A549 (cell line): Measurements from ENCODE around the gene TLCD3B. TPM values are rescaled to one million over a fixed set of nuclear protein-coding genes. Genes with fewer than 3 reads are reported as not detected.

Experiments
- ATAC-seq, 2 experiments: fragments of 200-7000 bp in 1 of 2; fragments of >200 bp in 1 of 2; cut with Nextera tagmentation in 1 of 2; cut with Tn5 transposase in 1 of 2; 3 replicates each; pipeline versions ENCODE4 v1.8.0 to v1.9.1; 2018 to 2020; ENCODE audit warnings: mild to moderate bottlenecking in 1 of 2, moderate library complexity in 1 of 2
- CTCF ChIA-PET: fragments of 300-600 bp; sonication (Branson Sonifier 250); formaldehyde crosslinking; extraction: SDS; loops from one replicate; lab custom pipeline; 2021; ENCODE audit warnings: antibody characterized with exemption, inconsistent platforms; lab: Yijun Ruan, JAX
- POLR2A ChIA-PET: fragments of 350-600 bp; formaldehyde crosslinking; extraction: SDS; loops from one replicate; lab custom pipeline; 2021; ENCODE audit warnings: antibody characterized with exemption, inconsistent platforms; lab: Yijun Ruan, JAX
- DNase-seq, 2 experiments: peaks; one replicate each; pipeline versions ENCODE4 v3.0.0 to v3.0.0-alpha.2; 2011 to 2016; ENCODE audit warnings: low read depth in 1 of 2, low spot score in 1 of 2
- FAIRE-seq: peaks from 2 replicates; lab custom pipeline; 2011; peaks lifted over from hg19 to GRCh38; lab: Jason Lieb, UNC
- H3K27ac ChIP-seq, 2 experiments: fragments of >200 bp; sonication (Bioruptor Twin); formaldehyde crosslinking; 3 replicates each; pipeline ENCODE4 v1.5.1; 2016 to 2017
- H3K4me1 ChIP-seq: fragments of >200 bp; sonication (Bioruptor Twin); formaldehyde crosslinking; 3 replicates; pipeline ENCODE4 v1.6.1; 2016
- H3K4me2 ChIP-seq: fragments of >200 bp; sonication (Bioruptor Twin); formaldehyde crosslinking; 3 replicates; pipeline ENCODE4 v1.6.1; 2016
- H3K4me3 ChIP-seq: fragments of >200 bp; sonication (Bioruptor Twin); formaldehyde crosslinking; 3 replicates; pipeline ENCODE4 v1.5.1; 2016
- H3K9me3 ChIP-seq: fragments of >200 bp; sonication (Bioruptor Twin); formaldehyde crosslinking; 3 replicates; pipeline ENCODE4 v1.6.1; 2016
- CBX8 ChIP-seq: fragments of 200-600 bp; sonication (generic); IDR thresholded peaks from 2 replicates; pipeline ENCODE4 v1.6.1; 2016
- EHF ChIP-seq: fragments of 250-450 bp; sonication (Bioruptor Pico); IDR thresholded peaks from 2 replicates; pipeline ENCODE4 v1.5.0; 2020; ENCODE audit warnings: mild to moderate bottlenecking
- EHMT2 ChIP-seq: fragments of 200-600 bp; sonication (generic); IDR thresholded peaks from 2 replicates; pipeline ENCODE4 v1.6.1; 2016; ENCODE audit warnings: antibody characterized with exemption, low read depth, mild to moderate bottlenecking, moderate library complexity
- ELK1 ChIP-seq: fragments of 150-350 bp; IDR thresholded peaks from 2 replicates; pipeline ENCODE4 v1.6.1; 2014; ENCODE audit warnings: low read depth, mild to moderate bottlenecking, low read length
- EP300 ChIP-seq, 2 experiments: fragments of >200 bp; sonication (Bioruptor Twin); formaldehyde crosslinking; IDR thresholded peaks; 2 replicates in 1 of 2; 3 replicates in 1 of 2; pipeline ENCODE4 v1.6.1; 2016 to 2017
- ESRRA ChIP-seq: fragments of 150-350 bp; IDR thresholded peaks from 2 replicates; pipeline ENCODE4 v1.6.1; 2014; ENCODE audit warnings: mild to moderate bottlenecking, low read length, borderline replicate concordance
- FOSB ChIP-seq: fragments of 250-450 bp; sonication (Bioruptor Pico); IDR thresholded peaks from 2 replicates; pipeline ENCODE4 v1.5.0; 2020; ENCODE audit warnings: mild to moderate bottlenecking, moderate library complexity
- GATA3 ChIP-seq: IDR thresholded peaks from 2 replicates; pipeline ENCODE4 v1.6.1; 2012; ENCODE audit warnings: borderline replicate concordance
- HDAC2 ChIP-seq: fragments of 200-600 bp; sonication (generic); IDR thresholded peaks from 2 replicates; pipeline ENCODE4 v1.6.1; 2016
- HEYL ChIP-seq: fragments of 250-450 bp; sonication (Bioruptor Pico); IDR thresholded peaks from 2 replicates; pipeline ENCODE4 v1.8.0; 2021; ENCODE audit warnings: mild to moderate bottlenecking, moderate library complexity
- HOXA7 ChIP-seq: fragments of 250-450 bp; sonication (Bioruptor Pico); IDR thresholded peaks from 2 replicates; pipeline ENCODE4 v1.5.0; 2020; ENCODE audit warnings: mild to moderate bottlenecking, moderate library complexity
- HOXB5 ChIP-seq: fragments of 250-450 bp; sonication (Bioruptor Pico); IDR thresholded peaks from 2 replicates; pipeline ENCODE4 v1.5.0; 2020; ENCODE audit warnings: mild to moderate bottlenecking, moderate library complexity
- JUNB ChIP-seq: fragments of >200 bp; sonication (Bioruptor Twin); formaldehyde crosslinking; IDR thresholded peaks from 2 replicates; pipeline ENCODE4 v1.6.1; 2016
- KDM1A ChIP-seq: fragments of 200-600 bp; sonication (generic); IDR thresholded peaks from 2 replicates; pipeline ENCODE4 v1.6.1; 2016; ENCODE audit warnings: low read depth, mild to moderate bottlenecking
- MYC ChIP-seq: IDR thresholded peaks from 2 replicates; pipeline ENCODE4 v1.6.1; 2012; ENCODE audit warnings: mild to moderate bottlenecking, inconsistent platforms, low read length, improper control_type of control experiment, borderline replicate concordance
- NFE2L2 ChIP-seq: fragments of 150-350 bp; conservative IDR thresholded peaks from 2 replicates; pipeline ENCODE4 v1.6.1; 2014; ENCODE audit warnings: low read length
- NPAS2 ChIP-seq: fragments of 250-450 bp; sonication (Bioruptor Pico); IDR thresholded peaks from 2 replicates; pipeline ENCODE4 v1.8.0; 2022; ENCODE audit warnings: mild to moderate bottlenecking, moderate library complexity, borderline replicate concordance
- PBX3 ChIP-seq: IDR thresholded peaks from 2 replicates; pipeline ENCODE4 v1.6.1; 2012
- POLR2AphosphoS2 ChIP-seq: conservative IDR thresholded peaks from 2 replicates; pipeline ENCODE4 v1.6.1; 2012; ENCODE audit warnings: low read length, improper control_type of control experiment, inconsistent platforms
- RAD21 ChIP-seq, 2 experiments: fragments of >200 bp in 1 of 2; sonication (Bioruptor Twin) in 1 of 2; formaldehyde crosslinking in 1 of 2; IDR thresholded peaks in 1 of 2; conservative IDR thresholded peaks in 1 of 2; 2 replicates in 1 of 2; 3 replicates in 1 of 2; pipeline ENCODE4 v1.6.1; 2012 to 2018; ENCODE audit warnings: inconsistent platforms in 1 of 2
- RARB ChIP-seq: fragments of 250-450 bp; sonication (Bioruptor Pico); IDR thresholded peaks from 2 replicates; pipeline ENCODE4 v1.8.0; 2021; ENCODE audit warnings: mild to moderate bottlenecking, moderate library complexity
- RFX5 ChIP-seq: fragments of 450-650 bp; IDR thresholded peaks from 2 replicates; pipeline ENCODE4 v1.7.1; 2014; ENCODE audit warnings: antibody characterized with exemption, mild to moderate bottlenecking, moderate library complexity
- RNF2 ChIP-seq: fragments of 200-600 bp; sonication (generic); IDR thresholded peaks from 2 replicates; pipeline ENCODE4 v1.6.1; 2016; ENCODE audit warnings: low read depth, mild to moderate bottlenecking, antibody characterized with exemption, moderate library complexity, borderline replicate concordance
- TFCP2L1 ChIP-seq: fragments of 250-450 bp; sonication (Bioruptor Pico); IDR thresholded peaks from 2 replicates; pipeline ENCODE4 v1.5.0; 2021; ENCODE audit warnings: mild to moderate bottlenecking
- ZC3H11A ChIP-seq: fragments of 450-650 bp; IDR thresholded peaks from 2 replicates; pipeline ENCODE4 v1.6.1; 2014; ENCODE audit warnings: antibody characterized with exemption, mild to moderate bottlenecking
- ZNF302 ChIP-seq: fragments of 250-450 bp; sonication (Bioruptor Pico); IDR thresholded peaks from 2 replicates; pipeline ENCODE4 v1.9.0; 2021; ENCODE audit warnings: inconsistent platforms, mild to moderate bottlenecking, moderate library complexity
- WGBS: methylation state at CpG from one replicate; pipeline ENCODE4 v1.1.6; 2017; ENCODE audit errors: missing lambda C conversion rate; 5-methylcytosine and 5-hydroxymethylcytosine counted together
- polyA plus RNA-seq, 4 experiments: library from polyadenylated mRNA; depleted of rRNA in 3 of 4; stranded (reverse); fragments of >200 nt; fragmentation: RNase III in 1 of 4; extraction: RNeasy Plus Mini Kit Qiagen cat#74134 plus additional on column Dnase treatment in 1 of 4; gene quantifications; 2 replicates in 3 of 4; 3 replicates in 1 of 4; pipeline ENCODE4 v1.2.3, GENCODE V29; 2011 to 2017
- TF ChIP-seq, protein P1 (sequence below): fragments of 200-600 bp; sonication (generic); IDR thresholded peaks from 2 replicates; pipeline ENCODE4 v1.6.1; 2016; ENCODE audit warnings: antibody characterized with exemption, mild to moderate bottlenecking, moderate library complexity
- TF ChIP-seq, protein P2 (sequence below): IDR thresholded peaks from 2 replicates; pipeline ENCODE4 v1.6.1; 2012

TLCD3B gene
- polyA plus RNA-seq, 2 of the 4 experiments (the other 2 are of a cell fraction) = 0.30 to 0.68 TPM

DNA sequence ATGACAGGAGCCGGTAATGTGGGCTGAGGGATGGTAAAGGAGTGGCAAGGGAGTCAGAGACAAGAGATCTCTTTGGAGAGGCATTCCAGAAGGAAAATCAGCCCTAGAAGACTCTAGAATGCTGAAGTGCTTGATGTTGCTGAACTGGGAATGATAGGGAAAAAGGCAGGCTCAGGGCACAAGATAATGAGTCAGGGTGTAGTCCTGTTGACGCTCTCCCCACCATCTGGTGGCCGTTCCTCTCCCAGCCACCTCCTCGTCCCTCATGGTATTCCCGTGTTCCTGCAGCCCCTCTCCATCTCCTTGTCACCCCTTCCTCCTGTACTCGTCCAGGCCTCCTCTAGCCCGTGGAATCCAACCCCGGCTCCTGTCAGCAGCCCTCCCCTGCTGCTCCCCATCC is 23.4 kb upstream of the TLCD3B start:
- peak overlapping the region; percentile 96 for H3K4me2 ChIP-seq
- TF ChIP-seq EP300 (IDR thresholded peaks at IDR 0.05) (no peak), ESRRA (no peak), RARB (CRISPR knock-in tag) (no peak), RAD21 (conservative IDR thresholded peaks at IDR 0.05 in 1 of 2, IDR thresholded peaks at IDR 0.05 in 1 of 2) (no peak), GATA3 (no peak), FOSB (CRISPR knock-in tag) (no peak), PBX3 (no peak), RFX5 (no peak), HOXA7 (CRISPR knock-in tag) (no peak), HEYL (CRISPR knock-in tag) (no peak), RNF2 (no peak), EHF (CRISPR knock-in tag) (no peak), JUNB (no peak)
- no peak overlapping the region for H3K4me3 ChIP-seq
- POLR2A ChIA-PET = interaction anchor here (1.3 to 4.6 kb wide), 2 partner anchors 10 to 12 kb away, joined by 3 to 51 read pairs; partner anchors contain the start of gene ALDOA
- FAIRE-seq (no peak), DNase-seq (no peak), ATAC-seq (peak in 1 of 2 experiments; percentile 3; a peak in 2 of 6 replicates)
- CTCF ChIA-PET = interaction anchor here (0.9 to 7.3 kb wide), 11 partner anchors 11 to 356 kb away, joined by 3 to 44 read pairs (median 5); partner anchors contain the start of genes ALDOA, PPP4C, TBX6 and TLCD3B
- 72% methylated on average over 8 of the region's 8 CpGs for WGBS
- no peaks in the 10 kb centered on the region for H3K9me3 ChIP-seq
- peak overlapping the region in 1 of 2 experiments; percentile 88; a peak in 2 of 6 replicates for H3K27ac ChIP-seq
- H3K4me1 ChIP-seq = peaks cover 22% of the 10 kb centered on the region

GRCh38 chr16:30053376-30054015 is 22.4 kb upstream of the TLCD3B start:
- no peak for DNase-seq
- H3K4me1 ChIP-seq = peaks cover 22% of the 10 kb centered on the region
- peak; percentile 23 to 42; a peak in 5 of 6 replicates for ATAC-seq
- no peaks in the 10 kb centered on the region for H3K9me3 ChIP-seq
- TF ChIP-seq CBX8 (no peak), POLR2AphosphoS2 (no peak), PBX3 (no peak), KDM1A (no peak), HDAC2 (no peak), HEYL (CRISPR knock-in tag) (no peak), TFCP2L1 (CRISPR knock-in tag) (no peak), NFE2L2 (no peak), EHMT2 (no peak), MYC (no peak), ELK1 (no peak), HOXB5 (CRISPR knock-in tag) (no peak), ZC3H11A (no peak), ESRRA (no peak), ZNF302 (CRISPR knock-in tag) (no peak), NPAS2 (CRISPR knock-in tag) (no peak)
- TF ChIP-seq, protein P1, sequence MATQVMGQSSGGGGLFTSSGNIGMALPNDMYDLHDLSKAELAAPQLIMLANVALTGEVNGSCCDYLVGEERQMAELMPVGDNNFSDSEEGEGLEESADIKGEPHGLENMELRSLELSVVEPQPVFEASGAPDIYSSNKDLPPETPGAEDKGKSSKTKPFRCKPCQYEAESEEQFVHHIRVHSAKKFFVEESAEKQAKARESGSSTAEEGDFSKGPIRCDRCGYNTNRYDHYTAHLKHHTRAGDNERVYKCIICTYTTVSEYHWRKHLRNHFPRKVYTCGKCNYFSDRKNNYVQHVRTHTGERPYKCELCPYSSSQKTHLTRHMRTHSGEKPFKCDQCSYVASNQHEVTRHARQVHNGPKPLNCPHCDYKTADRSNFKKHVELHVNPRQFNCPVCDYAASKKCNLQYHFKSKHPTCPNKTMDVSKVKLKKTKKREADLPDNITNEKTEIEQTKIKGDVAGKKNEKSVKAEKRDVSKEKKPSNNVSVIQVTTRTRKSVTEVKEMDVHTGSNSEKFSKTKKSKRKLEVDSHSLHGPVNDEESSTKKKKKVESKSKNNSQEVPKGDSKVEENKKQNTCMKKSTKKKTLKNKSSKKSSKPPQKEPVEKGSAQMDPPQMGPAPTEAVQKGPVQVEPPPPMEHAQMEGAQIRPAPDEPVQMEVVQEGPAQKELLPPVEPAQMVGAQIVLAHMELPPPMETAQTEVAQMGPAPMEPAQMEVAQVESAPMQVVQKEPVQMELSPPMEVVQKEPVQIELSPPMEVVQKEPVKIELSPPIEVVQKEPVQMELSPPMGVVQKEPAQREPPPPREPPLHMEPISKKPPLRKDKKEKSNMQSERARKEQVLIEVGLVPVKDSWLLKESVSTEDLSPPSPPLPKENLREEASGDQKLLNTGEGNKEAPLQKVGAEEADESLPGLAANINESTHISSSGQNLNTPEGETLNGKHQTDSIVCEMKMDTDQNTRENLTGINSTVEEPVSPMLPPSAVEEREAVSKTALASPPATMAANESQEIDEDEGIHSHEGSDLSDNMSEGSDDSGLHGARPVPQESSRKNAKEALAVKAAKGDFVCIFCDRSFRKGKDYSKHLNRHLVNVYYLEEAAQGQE = no peak
- TF ChIP-seq, protein P2, sequence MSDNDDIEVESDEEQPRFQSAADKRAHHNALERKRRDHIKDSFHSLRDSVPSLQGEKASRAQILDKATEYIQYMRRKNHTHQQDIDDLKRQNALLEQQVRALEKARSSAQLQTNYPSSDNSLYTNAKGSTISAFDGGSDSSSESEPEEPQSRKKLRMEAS = no peak
- 11% methylated on average over 17 of the region's 19 CpGs for WGBS
- no peak for FAIRE-seq
- H3K4me2 ChIP-seq = peak overlapping the region; percentile 96
- H3K4me3 ChIP-seq = peak overlapping the region; percentile 81
- CTCF ChIA-PET = interaction anchor here (0.8 to 4.6 kb wide), 9 partner anchors 10 to 263 kb away, joined by 3 to 44 read pairs (median 3); partner anchors contain the start of genes ALDOA, KIF22 and TBX6
- H3K27ac ChIP-seq = peak overlapping the region; percentile 69 to 88
- POLR2A ChIA-PET = interaction anchor here (1.0 to 4.6 kb wide), 2 partner anchors 13 to 39 kb away, joined by 3 to 51 read pairs; partner anchors contain the start of gene ALDOA
